ENCODE measurements around the gene CD70.
"Not testable (repeated sequence)": the region's sequence is repeated elsewhere in the genome, so short reads cannot be mapped to it uniquely, and the experiment has no call there.

Gene CD70

GRCh38 chr19:6568816-6569215, 22.1 kb downstream of the CD70 start:
- no peak for DNase-seq

DNA sequence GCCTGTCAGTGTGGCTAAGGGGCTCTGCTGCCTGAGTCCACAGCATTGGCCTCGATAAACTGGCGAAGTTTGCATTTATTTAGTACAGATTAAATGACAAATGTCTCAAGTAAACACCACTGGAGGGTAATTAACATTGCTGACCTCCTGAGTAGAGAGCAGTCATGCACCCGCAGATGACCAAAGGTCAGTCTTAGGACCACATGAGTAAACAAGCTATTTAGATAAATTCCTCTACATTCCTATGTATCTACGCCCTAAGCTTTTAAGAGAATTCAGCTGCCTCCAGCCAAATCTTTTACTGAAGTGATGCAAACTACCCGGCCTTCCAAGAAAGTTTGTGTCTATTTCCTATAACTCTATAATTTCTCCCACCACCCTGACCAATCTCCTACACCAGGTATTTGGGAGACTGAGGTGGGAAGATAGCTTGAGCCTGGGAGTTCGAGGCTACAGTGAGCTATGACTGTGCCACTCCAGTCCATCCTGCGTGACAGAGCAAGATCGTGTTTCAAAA, 22.9 kb downstream of the CD70 start:
- DNase-seq = no peak

DNA sequence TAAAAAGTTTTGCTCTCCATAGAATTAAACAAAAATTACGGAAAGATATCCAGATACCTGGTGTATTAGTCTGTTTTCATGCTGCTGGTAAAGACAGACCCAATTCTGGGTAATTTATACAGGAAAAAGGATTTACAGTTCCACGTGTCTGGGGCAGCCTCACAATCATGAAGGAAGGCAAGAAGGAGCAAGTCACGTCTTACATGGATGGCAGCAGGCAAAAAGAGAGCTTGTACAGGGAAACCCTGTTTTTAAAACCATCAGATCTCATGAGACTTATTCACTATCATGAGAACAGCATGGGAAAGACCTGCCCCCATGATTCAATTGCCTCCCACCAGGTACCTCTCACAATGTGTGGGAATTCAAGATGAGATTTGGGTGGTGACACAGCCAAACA, 24.2 kb downstream of the CD70 start:
- not testable (repeated sequence) for DNase-seq

- no peak for DNase-seq
Observed at GRCh38 chr19:6564393-6564792, 26.6 kb downstream of the CD70 start.

- DNase-seq = not testable (repeated sequence)
Observed at GRCh38 chr19:6562437-6562836, 28.5 kb downstream of the CD70 start.

DNA sequence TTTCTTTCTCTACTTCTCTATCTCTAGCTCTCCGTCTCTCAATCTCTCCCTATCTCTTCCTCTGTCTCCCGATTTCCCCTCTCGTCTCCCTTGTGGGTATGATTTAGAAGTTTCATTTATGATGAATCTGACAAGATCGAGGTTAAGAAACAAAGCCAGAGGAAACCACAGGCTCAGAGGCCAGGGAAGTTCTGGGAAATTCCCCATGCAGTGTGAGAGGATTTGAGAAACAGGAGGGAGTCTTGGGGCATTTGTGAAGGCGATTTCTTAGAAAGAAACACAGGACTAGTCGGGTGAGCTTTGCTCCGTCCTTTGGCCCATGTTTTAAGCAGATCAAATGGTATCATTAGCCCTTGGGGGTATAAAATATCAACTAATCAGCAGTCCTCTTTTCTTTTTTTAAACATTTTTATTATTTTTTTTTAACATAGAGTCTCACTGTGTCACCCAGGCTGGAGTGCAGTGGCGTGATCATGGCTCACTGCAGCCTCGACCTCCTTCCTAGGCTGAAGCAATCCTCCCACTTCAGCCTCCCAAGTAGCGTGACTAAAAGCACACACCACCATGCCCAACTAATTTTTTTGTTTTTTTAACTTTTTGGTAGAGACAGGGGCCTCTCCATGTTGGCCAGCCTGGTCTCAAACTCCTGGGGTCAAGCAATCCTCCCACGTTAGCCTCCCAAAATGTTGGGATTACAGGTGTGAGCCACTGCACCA, 34.3 kb downstream of the CD70 start:
- DNase-seq = no peak

- no peak for DNase-seq
Observed at GRCh38 chr19:6556043-6556449, 34.9 kb downstream of the CD70 start.

DNA sequence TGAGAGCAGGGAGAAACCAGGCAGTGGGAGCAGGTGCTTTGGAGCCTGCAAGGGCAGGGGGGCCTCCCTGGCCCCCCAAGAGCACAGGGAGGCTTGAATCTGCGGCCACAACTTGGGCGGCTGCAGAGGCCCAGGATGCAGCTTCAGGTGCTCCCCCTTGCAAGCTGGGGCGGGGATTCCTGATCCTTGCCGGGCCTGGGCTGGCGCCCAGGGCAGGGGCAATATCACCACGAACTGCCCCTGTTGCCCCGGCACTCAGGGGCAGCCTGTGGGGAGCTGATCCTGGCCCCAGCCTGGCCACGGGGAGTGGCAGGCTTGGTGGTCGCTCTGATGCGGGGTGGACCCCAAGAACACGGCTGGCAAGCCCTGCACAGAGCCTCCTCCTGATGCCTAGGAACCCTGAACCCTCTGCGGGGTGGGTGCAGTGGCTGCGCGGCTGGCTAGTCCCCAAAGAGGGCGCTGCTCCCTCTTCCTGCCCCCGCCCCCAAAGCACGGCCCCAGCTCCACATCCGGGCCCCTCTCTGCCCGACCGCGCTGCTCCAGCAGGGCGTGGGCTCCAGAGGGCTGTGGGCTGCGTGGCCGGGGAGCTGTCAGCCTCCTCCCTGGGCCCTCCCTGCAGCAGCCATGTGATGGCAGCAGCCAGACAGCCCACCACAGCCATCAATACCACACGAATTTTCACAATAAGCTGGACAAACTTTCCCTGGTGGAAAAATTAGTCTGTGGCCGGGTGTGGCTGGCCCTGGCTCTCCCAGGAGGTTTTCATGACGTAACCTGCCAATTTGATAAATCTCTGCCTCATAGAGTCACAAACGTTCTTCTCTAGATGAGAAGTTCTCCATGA, 39.1 kb downstream of the CD70 start:
- DNase-seq = peak; percentile 56

DNA sequence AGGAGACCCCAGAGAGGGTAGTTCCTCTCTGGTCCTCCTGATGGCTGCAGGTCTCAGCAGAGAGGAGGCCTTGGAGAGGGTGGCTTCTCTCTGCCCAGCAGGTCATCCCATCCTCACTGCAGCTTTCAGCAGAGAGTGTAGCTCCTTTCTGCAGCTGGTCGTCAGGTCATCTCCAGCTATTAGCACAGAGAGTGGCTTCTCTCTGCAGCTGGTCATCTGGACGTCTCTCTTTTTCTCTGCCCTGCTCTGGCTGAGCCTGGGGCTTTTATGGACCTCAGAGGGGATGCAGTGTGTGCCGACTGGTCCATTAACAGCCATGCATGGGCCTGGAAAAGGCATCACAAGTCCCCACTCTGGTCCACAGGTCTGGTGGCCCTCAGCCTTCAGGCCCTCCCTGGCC, 39.9 kb downstream of the CD70 start:
- no peak for DNase-seq

- not testable (repeated sequence) for DNase-seq
Observed at GRCh38 chr19:6550679-6551078, 40.3 kb downstream of the CD70 start.

GRCh38 chr19:6543866-6544347, 47.0 kb downstream of the CD70 start:
- no peak for DNase-seq

GRCh38 chr19:6540918-6541689, 49.8 kb downstream of the CD70 start:
- no peak for DNase-seq

DNA sequence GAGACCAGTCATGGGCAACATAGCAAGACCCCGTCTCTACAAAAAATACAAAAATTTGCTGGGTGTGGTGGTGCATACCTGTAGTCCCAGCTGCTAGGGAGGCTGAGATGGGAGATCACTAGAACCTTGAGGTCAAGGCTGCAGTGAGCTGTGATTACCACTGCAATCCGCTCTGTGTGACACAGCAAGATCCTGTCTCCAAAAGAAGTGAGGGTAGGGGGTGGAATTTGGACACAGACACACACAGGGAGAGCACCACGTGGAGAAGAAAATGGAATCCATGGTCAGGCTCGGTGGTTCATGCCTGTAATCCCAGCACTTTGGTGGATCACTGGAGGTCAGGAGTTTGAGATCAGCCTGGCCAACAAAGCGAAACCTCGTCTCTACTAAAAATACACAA, 51.4 kb downstream of the CD70 start:
- DNase-seq = no peak
